Measurements from ENCODE around the gene PATE2. TPM values are rescaled to one million over a fixed set of nuclear protein-coding genes. Genes with fewer than 3 reads are reported as not detected.

PATE2 gene
- total RNA-seq, 2 donors from 2014 or later = 0.14 TPM; not detected in 1

GRCh38 chr11:125766251-125766650 is 12.4 kb downstream of the PATE2 start:
- Mint-ChIP-seq H3K4me1 (ENCODE audit: low read depth) (no peaks in the 10 kb centered on the region), H3K4me3 (no peak overlapping the region), H3K9me3 (no peaks in the 10 kb centered on the region), H3K27me3 (ENCODE audit: low read depth) (peaks cover 24% of the 10 kb centered on the region), H3K36me3 (ENCODE audit: insufficient read depth in 2 of 2) (no peaks in the 10 kb centered on the region), H3K27ac (no peak overlapping the region)
- DNase-seq = no peak
- ATAC-seq (replicated peaks in 1 of 2) = no peak

GRCh38 chr11:125763483-125763882 is 15.1 kb downstream of the PATE2 start:
- no peaks in the 10 kb centered on the region for H3K36me3 Mint-ChIP-seq (ENCODE audit: insufficient read depth in 2 of 2)
- DNase-seq (no peak), ATAC-seq (replicated peaks in 1 of 2) (no peak)
- H3K27me3 Mint-ChIP-seq (ENCODE audit: low read depth) = peaks cover 35% of the 10 kb centered on the region
- no peak overlapping the region for H3K4me3 Mint-ChIP-seq
- no peak overlapping the region for H3K27ac Mint-ChIP-seq
- peaks cover 3 to 4% of the 10 kb centered on the region in 2 donors for H3K9me3 Mint-ChIP-seq
- H3K4me1 Mint-ChIP-seq (ENCODE audit: low read depth) = no peaks in the 10 kb centered on the region

DNA sequence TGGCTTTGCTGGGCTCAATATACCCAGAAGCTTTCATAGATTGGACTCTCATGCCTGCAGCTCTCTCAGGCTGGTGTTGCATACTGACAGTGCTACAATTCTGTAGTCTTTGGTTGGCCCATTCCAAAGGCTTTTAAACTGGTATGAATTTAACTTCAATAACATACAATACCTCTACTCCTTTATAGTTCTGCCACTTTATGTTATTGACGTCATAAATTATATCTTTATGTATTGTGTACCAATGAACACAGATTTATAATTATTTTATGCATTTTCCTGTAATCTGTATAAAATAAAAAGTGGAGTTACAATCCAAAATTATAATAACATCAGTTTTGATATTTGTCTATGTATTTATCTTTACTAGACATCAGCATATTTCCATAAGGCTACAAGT is 16.2 kb downstream of the PATE2 start:
- ATAC-seq (replicated peaks in 1 of 2) = no peak
- DNase-seq = no peak
- peaks cover 27% of the 10 kb centered on the region for H3K27me3 Mint-ChIP-seq (ENCODE audit: low read depth)
- peaks cover 5 to 6% of the 10 kb centered on the region in 2 donors for H3K9me3 Mint-ChIP-seq
- H3K36me3 Mint-ChIP-seq (ENCODE audit: insufficient read depth in 2 of 2) = no peaks in the 10 kb centered on the region
- no peak overlapping the region for H3K4me3 Mint-ChIP-seq
- H3K27ac Mint-ChIP-seq = no peak overlapping the region
- no peaks in the 10 kb centered on the region for H3K4me1 Mint-ChIP-seq (ENCODE audit: low read depth)

- peaks cover 6 to 7% of the 10 kb centered on the region in 2 donors for H3K9me3 Mint-ChIP-seq
- no peaks in the 10 kb centered on the region for H3K36me3 Mint-ChIP-seq (ENCODE audit: insufficient read depth in 2 of 2)
- peaks cover 22% of the 10 kb centered on the region for H3K27me3 Mint-ChIP-seq (ENCODE audit: low read depth)
- no peak overlapping the region for H3K27ac Mint-ChIP-seq
- ATAC-seq (replicated peaks in 1 of 2) = no peak
- DNase-seq = no peak
- no peaks in the 10 kb centered on the region for H3K4me1 Mint-ChIP-seq (ENCODE audit: low read depth)
- H3K4me3 Mint-ChIP-seq = no peak overlapping the region
Measured at GRCh38 chr11:125756050-125756449, 22.6 kb downstream of the PATE2 start.

GRCh38 chr11:125750629-125751028 is 28.0 kb downstream of the PATE2 start:
- Mint-ChIP-seq H3K27me3 (ENCODE audit: low read depth) (peaks cover 12% of the 10 kb centered on the region), H3K36me3 (ENCODE audit: insufficient read depth in 2 of 2) (no peaks in the 10 kb centered on the region), H3K4me3 (no peak overlapping the region), H3K27ac (no peak overlapping the region), H3K9me3 (no peaks in the 10 kb centered on the region), H3K4me1 (ENCODE audit: low read depth) (no peaks in the 10 kb centered on the region)
- ATAC-seq (replicated peaks in 1 of 2) (no peak), DNase-seq (no peak)

DNA sequence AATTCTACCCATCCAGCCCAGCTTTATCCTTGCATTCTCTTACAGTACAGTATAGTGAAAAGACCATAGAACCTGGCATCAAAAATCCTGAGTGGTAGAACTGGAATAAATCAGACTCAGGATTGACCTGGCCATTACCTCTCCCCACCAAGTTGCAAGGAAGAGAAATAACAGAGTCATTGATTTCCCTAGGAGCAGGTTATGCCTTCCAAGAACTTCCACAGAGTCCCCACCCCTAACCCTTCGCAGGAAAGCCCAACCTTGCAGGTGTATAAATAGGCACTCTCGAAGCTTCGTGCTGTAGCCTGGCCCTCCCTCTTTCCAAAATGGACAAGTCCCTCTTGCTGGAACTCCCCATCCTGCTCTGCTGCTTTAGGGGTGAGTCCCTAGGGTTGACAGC is 32.6 kb downstream of the PATE2 start, which contains the start of gene PATE1:
TSS of gene PATE1 (plus strand) at position 301 of the 400 bp plus-strand sequence. CDS start at position 327, 26 bp downstream.
- no peaks in the 10 kb centered on the region for H3K9me3 Mint-ChIP-seq
- H3K4me1 Mint-ChIP-seq (ENCODE audit: low read depth) = no peaks in the 10 kb centered on the region
- peaks cover 6% of the 10 kb centered on the region for H3K27me3 Mint-ChIP-seq (ENCODE audit: low read depth)
- no peak for ATAC-seq (replicated peaks in 1 of 2)
- no peaks in the 10 kb centered on the region for H3K36me3 Mint-ChIP-seq (ENCODE audit: insufficient read depth in 2 of 2)
- no peak within 1 kb of the TSS for H3K27ac Mint-ChIP-seq
- no peak within 1 kb of the TSS for H3K4me3 Mint-ChIP-seq
- no peak for DNase-seq

- H3K4me3 Mint-ChIP-seq = no peak overlapping the region
- H3K27me3 Mint-ChIP-seq (ENCODE audit: low read depth) = no peaks in the 10 kb centered on the region
- no peaks in the 10 kb centered on the region for H3K4me1 Mint-ChIP-seq (ENCODE audit: low read depth)
- no peaks in the 10 kb centered on the region for H3K9me3 Mint-ChIP-seq
- no peak overlapping the region for H3K27ac Mint-ChIP-seq
- no peaks in the 10 kb centered on the region for H3K36me3 Mint-ChIP-seq (ENCODE audit: insufficient read depth in 2 of 2)
- ATAC-seq (replicated peaks in 1 of 2) (no peak), DNase-seq (no peak)
Measured at GRCh38 chr11:125743681-125744080, 34.9 kb downstream of the PATE2 start.

DNA sequence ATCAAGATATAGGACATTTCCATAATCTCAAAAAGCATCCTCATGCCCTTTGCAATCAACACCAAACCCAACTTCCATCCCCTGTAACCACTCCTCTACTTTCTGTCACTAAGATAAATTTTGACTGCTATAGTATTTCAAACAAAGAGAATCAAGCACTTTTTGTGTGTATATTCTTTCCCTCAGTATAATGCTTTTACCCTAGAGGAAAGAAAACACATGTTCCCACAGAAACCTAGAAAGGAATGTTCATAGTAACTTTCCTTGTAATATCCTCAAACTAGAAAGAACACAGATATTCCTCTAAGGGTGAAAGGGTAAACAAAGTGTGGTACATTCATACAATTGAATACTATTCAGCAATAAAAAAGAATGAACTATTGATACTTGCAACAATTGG is 38.0 kb downstream of the PATE2 start:
- H3K9me3 Mint-ChIP-seq = peaks cover 0 to 4% of the 10 kb centered on the region in 2 donors
- no peak for DNase-seq
- H3K27me3 Mint-ChIP-seq (ENCODE audit: low read depth) = peaks cover 10% of the 10 kb centered on the region
- no peak overlapping the region for H3K27ac Mint-ChIP-seq
- H3K36me3 Mint-ChIP-seq (ENCODE audit: insufficient read depth in 2 of 2) = no peaks in the 10 kb centered on the region
- ATAC-seq (replicated peaks in 1 of 2) = no peak
- H3K4me1 Mint-ChIP-seq (ENCODE audit: low read depth) = no peaks in the 10 kb centered on the region
- H3K4me3 Mint-ChIP-seq = no peak overlapping the region

GRCh38 chr11:125728969-125729368 is 49.7 kb downstream of the PATE2 start:
- no peak for DNase-seq
- no peak overlapping the region for H3K4me3 Mint-ChIP-seq
- peaks cover 27% of the 10 kb centered on the region for H3K27me3 Mint-ChIP-seq (ENCODE audit: low read depth)

More at GRCh38 chr11:125728969-125729368, 49.7 kb downstream of the PATE2 start:
- Mint-ChIP-seq H3K27ac (no peak overlapping the region), H3K4me1 (ENCODE audit: low read depth) (no peaks in the 10 kb centered on the region), H3K36me3 (ENCODE audit: insufficient read depth in 2 of 2) (no peaks in the 10 kb centered on the region), H3K9me3 (no peaks in the 10 kb centered on the region)
- no peak for ATAC-seq (replicated peaks in 1 of 2)

Other genes with a start within 250 kb of the PATE2 start
- 10 to 100 TPM; 27.4 to 35.6 TPM for gene EI24, start 209.4 kb downstream of the PATE2 start, total RNA-seq
- gene STT3A, start 186.0 kb downstream of the PATE2 start, total RNA-seq = 100 to 1,000 TPM; 121 to 123 TPM
- gene CHEK1, start 153.7 kb downstream of the PATE2 start, total RNA-seq = 100 to 1,000 TPM; 135 to 180 TPM
- gene ACRV1, start 98.0 kb downstream of the PATE2 start, total RNA-seq = under 1 TPM in 1 of 2 donors, not detected in 1; 0.23 TPM
- gene PATE1, start 32.5 kb downstream of the PATE2 start, total RNA-seq = not detected
- not detected for gene PATE3, start 9.3 kb upstream of the PATE2 start, total RNA-seq
- not detected for gene PATE4, start 54.5 kb upstream of the PATE2 start, total RNA-seq
- 1 to 10 TPM; 8.9 to 9.7 TPM for gene HYLS1, start 108.8 kb upstream of the PATE2 start, total RNA-seq
- gene PUS3, start 124.4 kb upstream of the PATE2 start, total RNA-seq = 10 to 100 TPM; 14.0 to 17.5 TPM
- gene DDX25, start 125.7 kb upstream of the PATE2 start, total RNA-seq = under 1 TPM; 0.32 to 0.38 TPM
- not detected for gene VSIG10L2, start 167.2 kb upstream of the PATE2 start, total RNA-seq

Data from activated T-cell treated with anti-CD3 and anti-CD28 coated beads, Interleukin-2, amount 50 U/mL, for 72 hours (primary cell).